Activated CD8-positive, alpha-beta memory T cell treated with anti-CD3 and anti-CD28 coated beads, Interleukin-2, amount 50 U/mL, for 4 hours (primary cell): ENCODE results near the gene TANC1.
A peak's percentile ranks its signal among the peaks of the same experiment; 100 is the strongest.

Experiments
- DNase-seq: peaks from one replicate; pipeline ENCODE4 v3.0.0-alpha.2; 2020

The TANC1 gene

DNA sequence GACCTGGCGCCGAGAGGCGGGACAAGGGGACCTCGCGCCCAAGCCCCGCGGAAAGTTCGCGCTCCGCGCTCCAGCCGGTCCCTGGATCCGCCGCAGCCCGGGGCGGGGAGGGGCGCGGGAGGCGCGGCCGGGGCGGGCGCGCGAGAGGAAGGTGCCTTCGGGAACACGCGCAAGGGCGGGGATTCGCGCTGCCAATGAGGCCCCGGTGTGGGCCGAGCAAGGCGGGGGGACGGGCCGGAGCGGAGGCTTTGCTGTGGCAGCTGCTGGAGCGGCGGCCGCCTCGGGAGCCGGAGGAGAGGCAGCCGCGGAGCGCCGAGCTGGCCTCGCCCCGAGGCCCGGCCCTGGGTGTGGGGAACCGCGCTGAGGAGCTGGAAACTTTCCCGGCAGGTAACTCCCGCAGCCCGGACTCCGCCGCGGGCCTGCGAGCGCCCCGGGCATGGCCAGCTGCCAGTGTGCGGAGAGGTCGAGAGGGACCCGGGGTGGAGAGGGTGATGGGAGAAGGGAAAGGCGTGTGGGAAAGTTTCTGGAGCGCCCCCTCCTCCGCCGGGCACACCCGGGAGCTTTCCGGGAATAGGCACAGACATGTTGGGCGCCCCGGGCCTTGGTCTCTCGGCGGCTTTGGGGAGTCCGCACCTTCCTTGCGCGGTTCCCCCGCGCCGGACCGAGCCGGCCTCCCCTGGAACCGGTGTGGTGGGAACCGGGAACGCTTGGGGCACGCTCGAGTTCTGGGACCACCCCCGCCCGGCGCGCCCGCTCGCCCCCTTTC is at the start of gene TANC1:
TANC1 (plus strand) TSS at position 245 of the 766 bp plus-strand sequence. CDS start 97,271 bp downstream, outside the sequence.
- DNase-seq: peak; percentile 37

DNA sequence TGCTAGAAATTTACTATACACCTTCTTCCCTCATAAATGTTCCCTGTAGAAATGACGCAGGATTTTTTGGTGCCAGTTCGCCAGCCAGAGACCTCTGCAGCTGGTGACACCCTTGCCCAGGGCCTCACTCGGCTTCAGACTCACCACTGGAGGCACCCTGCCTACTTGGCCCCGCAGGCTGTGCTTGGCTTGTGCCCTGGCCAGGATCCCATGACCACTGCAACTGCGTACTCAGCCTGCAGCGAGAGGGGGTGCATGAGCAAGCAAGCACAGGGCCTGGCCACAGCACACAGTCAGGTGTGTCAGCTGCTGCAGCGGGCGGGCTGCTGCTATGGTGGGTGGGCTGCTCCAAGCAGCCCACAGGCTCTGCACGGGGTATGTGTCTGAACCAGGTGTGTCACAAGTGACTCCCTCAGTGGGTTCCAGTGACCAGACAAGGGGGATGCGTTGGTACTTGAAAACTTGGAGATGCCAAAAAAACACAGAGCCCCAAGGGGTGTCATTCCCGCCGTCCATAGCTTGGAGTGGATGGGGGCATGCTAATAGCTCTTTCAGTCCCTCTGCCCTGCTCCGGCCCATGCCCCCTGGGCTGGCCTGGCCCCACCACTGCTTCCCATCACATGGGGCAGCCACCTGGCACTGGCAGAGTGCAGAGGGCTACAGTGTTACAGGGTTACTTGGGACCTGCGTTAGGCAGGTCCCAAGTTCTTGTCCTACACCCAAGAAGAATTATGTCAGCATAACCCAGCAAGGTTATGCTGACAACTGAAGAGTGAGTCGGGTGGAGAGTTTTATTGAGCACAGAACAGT is 46.6 kb upstream of the TANC1 start:
- no peak for DNase-seq

DNA sequence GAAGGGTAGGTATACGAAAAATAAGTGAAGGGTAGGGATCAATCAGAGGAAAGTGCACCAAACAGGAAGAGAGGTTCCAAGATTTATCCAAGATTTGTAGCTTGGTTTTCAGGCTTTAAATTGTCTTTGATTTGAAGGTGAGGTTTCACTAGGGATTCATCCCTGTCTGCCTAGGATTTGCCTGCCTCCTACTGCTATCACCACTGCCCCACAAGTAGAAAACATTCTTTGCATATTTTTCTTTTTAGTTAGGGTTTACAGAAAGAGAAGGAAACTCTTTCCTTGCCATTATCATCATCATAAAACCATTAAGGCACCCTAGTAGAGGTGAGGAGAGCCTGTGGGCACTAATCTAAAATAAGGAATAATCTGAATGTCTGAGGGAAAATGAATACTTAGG is 45.8 kb upstream of the TANC1 start:
- DNase-seq: no peak

DNA sequence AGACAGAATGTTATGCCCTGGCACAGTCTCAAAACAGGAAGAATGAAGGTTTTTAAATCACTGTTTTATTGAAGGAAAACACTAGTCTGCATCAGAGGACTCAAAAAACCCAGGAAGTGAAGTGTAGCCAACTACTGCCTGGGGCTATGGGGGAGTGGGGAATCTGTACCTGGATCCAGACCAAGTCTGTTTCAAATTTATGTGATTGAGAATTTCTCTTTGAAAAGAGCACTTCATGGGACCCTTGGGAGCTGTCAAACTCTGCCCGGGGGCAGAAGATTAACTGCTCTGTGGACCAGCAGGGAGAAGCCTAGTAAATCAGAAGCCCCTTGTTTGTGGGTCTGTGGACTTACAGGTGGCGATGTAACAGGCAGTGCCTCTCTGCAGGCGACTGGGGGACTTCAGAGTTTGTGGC is 45.3 kb upstream of the TANC1 start:
- no peak for DNase-seq

DNA sequence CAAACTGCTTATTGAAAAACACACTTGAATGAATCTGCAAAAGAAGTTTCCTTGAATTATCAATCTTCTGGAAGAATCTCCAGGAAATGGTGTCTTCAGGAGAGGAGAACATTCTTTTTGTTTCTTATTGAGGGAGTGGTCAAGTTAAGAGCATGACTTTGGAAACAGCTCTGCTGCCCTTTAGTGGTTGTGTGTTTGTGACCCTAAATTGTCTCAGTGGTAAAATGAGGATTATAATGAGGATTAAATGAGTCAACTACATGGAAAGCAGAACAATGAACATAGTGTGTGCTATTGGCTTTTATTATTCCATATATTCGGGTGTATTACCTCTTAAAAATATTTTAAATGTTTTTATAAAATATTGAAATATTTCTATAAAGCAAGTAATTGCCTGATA is 44.8 kb upstream of the TANC1 start:
- no peak for DNase-seq

DNA sequence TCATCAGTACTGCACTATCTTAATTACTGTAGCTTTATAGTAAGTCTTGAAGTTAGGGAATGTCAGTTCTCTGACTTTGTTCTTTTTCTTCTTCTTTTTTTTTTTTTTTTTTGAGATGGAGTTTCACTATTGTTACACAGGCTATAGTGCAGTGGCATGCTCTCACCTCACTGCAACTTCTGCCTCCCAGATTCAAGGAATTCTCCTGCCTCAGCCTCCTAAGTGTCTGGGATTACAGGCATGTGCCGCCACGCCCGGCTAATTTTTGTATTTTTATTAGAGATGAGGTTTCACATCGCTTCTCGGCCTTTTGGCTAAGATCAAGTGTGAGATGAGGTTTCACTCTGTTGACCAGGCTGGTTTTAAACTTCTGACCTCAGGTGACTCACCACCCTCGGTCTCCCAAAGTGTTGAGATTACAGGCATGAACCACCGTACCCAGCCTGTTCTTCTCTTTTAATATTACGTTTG is 41.9 kb upstream of the TANC1 start:
- DNase-seq: no peak

DNA sequence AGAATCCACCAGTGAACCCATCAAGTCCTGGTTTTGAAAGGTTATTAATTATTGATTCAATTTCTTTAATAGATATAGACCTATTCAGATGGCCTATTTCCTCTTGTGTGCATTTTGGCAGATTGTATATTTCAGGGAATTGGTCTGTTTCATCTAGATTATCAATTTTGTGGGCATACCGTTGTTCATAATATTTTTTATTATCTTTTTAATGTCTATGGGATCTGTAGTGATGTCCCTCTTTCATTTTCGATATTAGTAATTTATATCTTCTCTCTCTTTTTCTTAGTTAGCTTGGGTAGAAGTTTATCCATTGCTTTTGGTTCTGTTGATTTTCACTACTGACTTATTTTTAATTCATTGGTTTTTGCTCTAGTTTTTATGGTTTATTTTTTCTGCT is 39.9 kb upstream of the TANC1 start:
- DNase-seq: no peak

DNA sequence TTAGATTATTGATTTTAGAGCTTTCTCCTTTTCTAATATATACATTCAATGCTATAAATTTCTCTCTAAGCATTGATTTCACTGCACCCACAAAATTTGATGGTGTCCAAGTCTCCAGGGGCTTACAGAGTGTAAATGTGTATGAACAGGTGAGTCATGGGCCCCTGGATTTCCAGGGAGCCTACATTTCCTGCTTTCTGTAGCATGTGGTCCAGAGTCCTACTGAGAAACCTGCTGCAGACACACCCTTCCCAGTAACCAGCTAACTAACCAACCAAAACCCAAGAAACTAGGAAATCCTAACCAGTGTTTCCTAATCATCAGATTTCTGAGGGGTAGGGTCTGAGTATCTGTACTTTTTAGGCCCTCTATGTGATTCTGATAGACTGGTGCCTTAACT is 39.5 kb upstream of the TANC1 start:
- DNase-seq: no peak

DNA sequence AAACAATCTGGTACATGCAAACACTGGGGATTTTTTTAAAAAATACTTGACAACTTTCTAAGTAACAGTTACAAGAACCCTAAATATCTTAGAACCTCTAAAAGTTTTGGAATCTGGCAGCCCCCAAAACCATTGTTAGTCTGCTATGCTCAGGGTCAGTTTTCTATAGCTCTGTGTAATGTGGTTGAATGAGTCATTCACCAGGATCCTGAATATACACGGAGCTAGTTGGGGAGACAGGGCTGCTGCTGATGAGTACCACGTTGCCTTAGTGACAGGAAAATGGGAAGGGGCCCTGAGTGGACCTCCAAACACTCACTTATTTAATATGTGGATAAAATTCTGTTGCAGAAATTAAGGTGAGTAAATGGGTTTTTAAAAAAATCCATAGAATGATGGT is 36.9 kb upstream of the TANC1 start:
- DNase-seq: no peak

DNA sequence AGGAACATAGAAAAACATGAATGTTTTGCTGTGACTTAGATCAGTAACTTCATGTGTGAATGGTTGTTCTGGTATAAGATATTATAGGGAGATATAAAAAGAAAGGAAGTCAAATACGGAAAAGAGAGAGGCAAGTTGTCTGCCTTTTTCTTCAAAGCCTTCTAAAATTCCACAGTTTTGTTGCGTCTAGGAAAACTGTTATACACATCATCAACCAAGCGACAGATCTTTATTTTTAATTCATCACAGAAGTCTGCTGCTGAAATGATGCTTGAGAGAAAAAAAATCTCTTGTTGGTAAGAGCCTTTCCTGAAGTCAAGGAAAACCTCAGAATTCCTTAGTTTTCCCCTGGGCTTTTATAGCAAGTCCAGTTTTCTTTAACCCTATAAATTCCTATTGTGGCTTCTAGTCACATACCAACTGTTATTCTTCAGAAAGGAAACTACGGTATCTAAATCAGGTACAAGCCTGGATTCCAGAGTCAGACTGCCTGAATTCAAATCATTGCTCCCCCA is 36.3 kb upstream of the TANC1 start:
- DNase-seq: no peak

DNA sequence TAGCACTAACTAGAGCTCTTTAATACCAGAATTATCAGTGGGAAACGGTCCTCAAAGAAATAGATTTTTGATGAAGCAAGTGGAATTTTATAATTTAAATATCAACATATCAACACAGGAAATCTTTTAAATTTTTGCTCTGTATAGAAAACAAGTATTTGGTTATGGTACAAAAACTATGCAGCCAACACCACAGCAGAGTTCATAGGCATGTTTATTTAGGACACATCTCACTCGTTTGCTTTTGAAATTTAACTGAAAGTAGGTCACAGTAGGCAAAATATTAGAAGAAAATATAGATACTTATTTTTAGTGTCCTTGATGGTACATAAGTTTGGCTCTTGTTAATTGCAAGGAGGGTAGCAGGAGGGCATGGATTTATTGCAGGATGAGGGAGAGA is 34.3 kb upstream of the TANC1 start:
- no peak for DNase-seq

DNA sequence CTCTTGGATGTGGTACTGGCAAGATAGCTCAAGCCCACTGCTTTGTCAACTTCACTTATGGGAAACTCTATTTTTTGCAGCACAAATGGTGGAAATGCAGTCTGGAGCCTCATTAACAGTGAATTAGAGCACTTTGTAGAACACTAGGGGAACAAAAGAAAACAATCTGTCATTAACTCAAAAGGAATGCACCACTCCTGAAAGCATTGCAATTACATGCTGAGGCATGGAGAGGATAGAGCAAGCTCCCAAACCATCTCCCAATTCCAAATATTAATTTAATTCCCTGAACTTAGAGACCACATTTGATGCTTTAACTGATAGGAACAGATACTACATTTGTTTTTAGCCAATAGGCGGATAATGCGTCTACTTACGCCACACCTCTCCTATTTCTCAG is 32.8 kb upstream of the TANC1 start:
- DNase-seq: no peak

DNA sequence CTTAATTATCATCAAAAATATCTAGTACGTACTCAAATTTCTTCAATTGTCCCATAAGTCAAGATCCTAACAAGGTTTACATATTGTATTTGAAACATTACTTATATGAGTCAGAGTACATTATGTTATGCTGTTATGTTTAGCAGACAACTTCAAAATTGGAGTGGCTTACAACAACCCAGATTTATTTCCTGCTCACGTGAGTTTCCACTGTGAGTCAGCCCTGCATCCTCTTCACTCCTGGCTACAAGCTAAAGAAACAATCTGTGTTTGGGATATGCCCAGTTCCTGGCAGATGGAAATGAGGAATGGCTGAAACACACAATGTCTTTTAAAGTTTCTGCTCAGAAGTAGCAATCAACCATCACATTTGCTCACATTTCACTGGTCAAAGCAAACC is 31.5 kb upstream of the TANC1 start:
- no peak for DNase-seq

DNA sequence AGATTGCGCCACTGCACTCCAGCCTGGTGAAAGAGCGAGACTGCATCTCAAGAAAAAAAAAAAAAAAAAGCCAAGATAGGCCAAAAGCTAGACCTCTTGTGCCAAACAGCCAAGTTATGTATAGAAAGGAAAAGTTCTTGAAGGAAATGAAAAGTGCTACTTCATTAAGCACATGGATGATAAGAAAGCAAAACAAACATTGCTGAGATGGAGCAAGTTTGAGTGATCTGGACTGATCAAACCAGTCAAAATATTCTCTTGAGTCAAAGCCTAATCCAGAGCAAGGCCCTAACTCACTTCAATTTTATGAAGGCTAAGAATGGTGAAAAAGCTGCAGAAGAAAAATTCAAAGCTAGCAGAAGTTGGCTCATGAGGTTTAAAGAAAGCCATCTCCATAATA is 28.1 kb upstream of the TANC1 start:
- DNase-seq: no peak

DNA sequence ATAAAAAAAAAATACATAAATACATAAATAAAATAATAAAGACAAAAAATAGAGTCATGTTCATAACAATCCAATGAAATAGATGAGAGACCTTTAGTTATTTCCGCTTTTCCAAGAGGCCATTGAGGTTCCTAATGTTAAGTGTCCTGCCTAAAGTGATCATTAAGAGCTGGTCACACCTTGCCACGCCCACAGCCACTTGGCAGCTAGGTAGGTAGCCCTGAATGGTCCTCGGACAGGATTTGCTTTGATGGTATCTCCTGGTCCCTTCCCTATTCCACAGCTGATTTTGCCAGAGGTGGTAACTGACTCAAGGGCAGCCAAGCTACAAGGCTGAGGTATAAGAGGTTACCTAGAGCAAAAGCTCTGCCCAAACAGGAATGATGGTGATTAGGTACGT is 24.5 kb upstream of the TANC1 start:
- DNase-seq: no peak

DNA sequence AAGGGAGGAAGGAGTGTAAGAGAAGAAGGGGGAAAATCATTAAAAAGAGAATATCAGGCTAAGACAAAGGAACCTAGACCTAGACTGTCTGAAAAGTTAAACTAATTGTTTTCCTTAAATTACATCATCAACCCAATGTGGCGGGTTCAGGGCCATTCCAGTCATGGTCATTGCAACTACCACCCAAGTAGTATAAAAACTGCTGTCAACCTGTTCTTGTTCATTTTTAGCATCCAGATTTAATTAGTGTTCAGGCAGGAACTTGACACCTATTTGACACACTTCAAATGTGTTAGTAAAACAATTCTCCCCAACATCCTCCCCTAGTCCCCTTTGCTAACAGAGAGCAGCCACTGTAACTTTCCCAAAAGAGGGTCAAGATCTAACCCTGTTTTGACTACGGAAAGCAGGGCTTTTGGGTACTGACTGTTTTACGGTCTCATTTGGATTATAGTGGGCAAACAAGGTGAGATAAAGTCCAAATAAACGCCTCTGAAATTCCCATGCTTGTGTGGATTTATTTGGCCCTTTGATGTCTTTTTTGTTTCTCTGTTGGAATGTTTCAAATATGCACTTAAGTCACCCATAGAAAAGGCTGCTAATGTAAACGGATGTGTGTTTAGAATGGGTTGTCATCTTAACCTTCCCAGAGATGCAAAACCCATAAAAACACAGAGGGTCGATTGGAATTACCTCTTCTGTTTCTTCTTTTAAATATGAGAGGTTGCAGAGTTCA is 19.3 kb upstream of the TANC1 start:
- DNase-seq: no peak

DNA sequence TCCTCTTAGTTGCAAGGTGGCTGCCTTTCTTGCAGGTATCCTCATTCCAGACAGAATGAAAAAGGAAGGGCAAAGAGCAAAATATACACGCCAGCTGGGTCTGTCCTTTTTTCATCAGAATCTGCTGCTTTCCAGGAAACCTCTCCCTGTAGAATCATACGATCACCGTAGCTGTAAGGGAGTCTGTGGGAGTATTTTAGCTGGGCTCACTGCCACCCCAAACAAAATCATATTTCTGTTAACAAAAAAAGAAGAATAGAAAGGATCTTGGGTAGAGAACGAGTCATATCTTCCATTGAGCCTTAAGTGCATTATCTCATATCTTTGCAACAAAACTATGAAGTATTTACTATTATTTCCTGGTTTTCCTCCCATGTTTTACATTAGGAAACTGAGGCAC is 15.0 kb upstream of the TANC1 start:
- no peak for DNase-seq

DNA sequence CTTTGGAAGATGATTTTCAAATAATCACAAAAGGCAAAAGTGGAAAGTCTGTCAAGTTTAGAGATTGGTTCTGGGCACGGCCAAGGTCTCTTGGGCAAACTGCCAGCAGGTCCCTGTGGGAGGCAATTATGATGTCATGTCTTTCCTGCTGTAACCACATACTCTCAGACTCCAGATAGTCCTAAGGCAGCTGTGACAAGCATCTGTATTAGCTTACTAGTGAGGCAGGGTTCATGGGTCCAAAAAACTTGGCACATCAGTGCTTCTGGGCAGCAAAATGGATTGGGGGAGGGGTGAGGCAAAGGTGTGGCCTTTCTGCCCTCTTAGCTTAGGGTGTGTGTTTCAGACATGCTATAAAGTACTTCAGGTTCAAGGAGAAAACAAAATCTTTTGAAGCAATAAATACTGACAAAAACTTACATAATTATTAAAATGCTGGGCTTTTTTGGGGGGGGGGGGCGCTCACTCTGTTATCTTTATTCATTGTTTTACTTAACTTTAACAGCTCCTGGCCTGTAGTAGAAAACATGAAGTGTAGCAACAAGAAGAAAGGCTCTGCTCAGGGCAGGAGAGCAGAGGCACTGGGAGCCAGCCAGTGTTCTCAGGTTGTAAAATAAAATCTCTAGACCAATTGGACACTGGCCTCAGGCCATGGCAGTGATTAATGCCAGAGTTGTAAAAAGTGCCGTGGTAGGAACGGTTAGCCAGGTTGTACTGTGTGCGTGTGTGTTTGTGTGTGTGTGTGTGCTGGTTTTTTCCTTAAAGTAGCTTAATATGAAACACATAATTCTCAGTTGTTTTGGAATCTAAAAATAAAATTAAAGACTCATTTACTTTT is 14.3 kb upstream of the TANC1 start:
- peak; percentile 31 for DNase-seq

DNA sequence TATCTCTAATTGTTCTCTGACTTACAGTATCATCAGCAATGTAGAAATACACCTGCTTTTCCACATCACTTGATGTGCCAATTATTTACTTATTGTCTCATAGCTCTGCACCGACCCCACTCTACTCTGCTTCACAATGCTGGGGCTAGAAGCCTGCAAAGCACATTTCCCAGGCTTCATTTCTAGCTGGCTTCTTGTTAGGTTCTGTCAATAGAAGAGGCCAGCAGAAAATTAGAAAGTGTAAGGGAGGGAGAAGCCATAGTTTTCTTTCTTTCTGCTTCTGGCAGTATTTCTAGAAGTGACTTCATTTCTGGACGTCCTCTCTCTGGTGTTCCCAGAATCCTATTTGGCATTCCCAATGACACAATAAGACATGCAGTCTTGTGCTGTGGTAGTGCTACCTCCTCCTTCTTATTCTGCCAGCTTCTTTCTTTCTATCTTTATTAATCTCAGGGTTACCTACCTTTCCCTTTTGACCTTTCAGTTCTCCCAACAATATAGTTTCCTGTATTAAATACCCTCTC is 12.5 kb upstream of the TANC1 start:
- no peak for DNase-seq

DNA sequence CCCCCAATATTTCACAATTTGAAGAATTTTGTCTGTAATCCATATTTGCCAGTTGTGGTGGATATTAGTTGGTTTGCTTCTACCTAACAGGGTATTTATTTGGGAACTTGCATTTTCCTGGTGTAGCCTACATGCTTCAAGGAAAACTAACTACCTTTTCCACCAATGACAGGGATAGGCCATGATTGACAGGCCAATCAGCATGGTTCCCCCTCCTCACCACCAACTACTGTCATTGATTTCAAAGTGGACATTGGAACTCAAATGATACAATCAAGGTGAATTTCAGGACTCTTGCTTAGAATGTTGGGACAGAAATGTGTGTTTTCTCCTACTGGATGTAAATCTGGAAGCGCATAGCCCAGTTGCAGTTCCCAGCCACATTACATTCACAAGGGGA is 10.1 kb upstream of the TANC1 start:
- no peak for DNase-seq

DNA sequence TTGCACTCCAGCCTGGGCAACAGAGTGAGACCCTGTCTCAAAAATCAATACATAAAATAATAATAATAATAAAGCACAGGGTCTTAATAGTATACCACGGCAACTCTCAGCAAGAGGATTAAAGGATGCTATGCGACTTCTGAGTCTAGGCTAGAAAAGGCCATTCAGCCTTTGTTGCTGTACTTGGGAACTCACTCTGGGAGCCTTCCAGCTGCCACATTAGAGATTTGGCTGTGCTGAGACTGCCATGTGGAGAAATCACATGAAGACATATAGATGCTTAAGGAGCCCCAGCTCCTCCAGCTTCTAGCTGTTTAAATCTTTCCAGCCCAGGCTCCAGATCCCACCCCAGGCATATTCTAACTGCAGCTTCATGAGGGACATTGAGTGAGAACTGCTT is 8.2 kb upstream of the TANC1 start:
- DNase-seq: no peak

DNA sequence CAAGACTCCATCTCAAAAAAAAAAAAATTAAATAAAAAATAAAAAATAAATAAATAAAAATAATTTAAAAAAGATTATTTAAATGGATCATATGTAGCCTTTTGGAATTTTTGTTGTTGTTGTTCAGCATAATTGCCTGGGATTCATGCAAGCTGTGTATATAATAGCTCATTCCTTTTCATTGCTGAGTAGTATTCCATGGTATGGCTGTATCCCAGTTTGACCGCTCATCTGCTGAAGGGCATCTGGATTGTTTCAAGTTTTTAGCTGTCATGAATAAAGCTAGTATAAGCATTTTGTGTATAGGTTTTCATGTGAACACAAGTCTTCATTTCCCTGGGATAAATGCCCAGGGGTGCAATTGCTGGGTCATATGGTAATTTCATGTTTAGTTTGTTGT is 6.4 kb upstream of the TANC1 start:
- DNase-seq: no peak
